Measurements from ENCODE around the gene CLSTN2. TPM values are rescaled to one million over a fixed set of nuclear protein-coding genes. Genes with fewer than 3 reads are reported as not detected.

CLSTN2 gene
- total and polyA plus RNA-seq, 2 of the 13 experiments (the other 11 are each of a cell fraction or from before 2014, with no cell fraction given), result not detected

DNA sequence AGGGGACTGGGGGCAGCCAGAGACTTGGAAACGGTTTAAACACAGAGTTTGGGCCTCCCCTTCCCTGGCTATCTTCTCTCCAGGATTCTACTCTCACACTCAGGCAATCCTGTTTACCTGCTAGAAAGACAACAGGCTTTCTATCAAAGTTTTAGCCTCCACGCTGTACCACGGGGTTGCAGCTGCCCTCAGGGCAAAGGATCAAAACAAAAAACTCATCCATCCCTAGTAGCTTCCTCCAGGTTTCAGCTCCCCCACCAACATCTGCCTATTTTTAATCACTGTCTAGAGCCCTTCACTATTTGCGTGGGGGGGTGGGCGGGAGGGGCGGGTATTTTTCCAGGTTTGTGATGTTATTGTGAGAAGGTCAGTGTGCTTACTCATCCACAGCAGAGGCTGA, 456.1 kb downstream of the CLSTN2 start:
- DNase-seq (ENCODE audit: low spot score), result no peak
- Histone ChIP-seq H3K9ac (ENCODE audit: insufficient read depth, low read depth, low read length) (no peak overlapping the region), H3K27ac (ENCODE audit: extremely low read length, insufficient read depth, low read length) (no peak overlapping the region), H4K20me1 (ENCODE audit: insufficient read depth, low read length) (no peaks in the 10 kb centered on the region), H3K4me2 (ENCODE audit: low read depth, low read length) (no peak overlapping the region), H3K36me3 (replicated peaks in 1 of 2; ENCODE audit: control insufficient read depth in 1 of 2, insufficient read depth in 2 of 2, low read length in 2 of 2) (no peaks in the 10 kb centered on the region), H3K27me3 (ENCODE audit: control insufficient read depth in 1 of 2, insufficient read depth in 2 of 2, low read length in 2 of 2) (no peaks in the 10 kb centered on the region), H2AFZ (ENCODE audit: low read length) (no peak overlapping the region), H3K4me3 (replicated peaks in 1 of 3; ENCODE audit: insufficient read depth in 1 of 3, low read depth in 2 of 3, low read length in 3 of 3) (no peak overlapping the region), H3K79me2 (ENCODE audit: insufficient read depth, low read length) (no peaks in the 10 kb centered on the region), H3K9me3 (ENCODE audit: low read length) (no peaks in the 10 kb centered on the region), H3K4me1 (ENCODE audit: insufficient read depth, low read length) (peaks cover 9% of the 10 kb centered on the region; the same call in 1 of the 2 replicates)
- FAIRE-seq, result no peak
- intact Hi-C loops (cut with micrococcal nuclease; ENCODE audit: unreplicated experiment) (no loop called here), in situ Hi-C loops (cut with HindIII; ENCODE audit: extremely low pct_ligation_motif_present, low pct_unique_long_range_greater_than_20kb) (no loop called here)
- ATAC-seq, result no peak
- 37% methylated on average over 6 of the region's 6 CpGs for WGBS (ENCODE audit: low lambda C conversion rate)
- ChIA-PET CTCF (ENCODE audit: low intra/inter-chr PET ratio, low total read pairs) (no interaction called here), POLR2A (no interaction called here)
- BruUV-seq (replicated peaks), result no TSS peak
- TF ChIP-seq PLRG1 (conservative IDR thresholded peaks at IDR 0.05), result no peak
- TF ChIP-seq FOXC1 (CRISPR knock-in tag; IDR thresholded peaks at IDR 0.05; ENCODE audit: borderline replicate concordance), result no peak
- no peak for TF ChIP-seq ZIK1 (CRISPR knock-in tag; IDR thresholded peaks at IDR 0.05; ENCODE audit: borderline replicate concordance, low read depth)
- no peak for TF ChIP-seq ZNF383 (CRISPR knock-in tag; IDR thresholded peaks at IDR 0.05; ENCODE audit: borderline replicate concordance)
- no peak for TF ChIP-seq ZNF629 (CRISPR knock-in tag; conservative IDR thresholded peaks at IDR 0.05)
- TF ChIP-seq ATM (IDR thresholded peaks at IDR 0.05; ENCODE audit: borderline replicate concordance), result no peak
- no peak for TF ChIP-seq ATF7-NPFF (CRISPR knock-in tag; IDR thresholded peaks at IDR 0.05; ENCODE audit: low read depth)
- TF ChIP-seq ZNF513 (CRISPR knock-in tag; conservative IDR thresholded peaks at IDR 0.05), result no peak
- TF ChIP-seq SOX13 (IDR thresholded peaks at IDR 0.05), result no peak
- no peak for TF ChIP-seq SOX13 (CRISPR knock-in tag; conservative IDR thresholded peaks at IDR 0.05 in 1 of 2, IDR thresholded peaks at IDR 0.05 in 1 of 2)
- no peak for TF ChIP-seq MED1 (CRISPR knock-in tag; IDR thresholded peaks at IDR 0.05)
- TF ChIP-seq ZFP41 (CRISPR knock-in tag; IDR thresholded peaks at IDR 0.05; ENCODE audit: borderline replicate concordance), result no peak
- no peak for TF ChIP-seq HBP1 (CRISPR knock-in tag; IDR thresholded peaks at IDR 0.05; ENCODE audit: low read depth)
- TF ChIP-seq TCF7L2 (IDR thresholded peaks at IDR 0.05; ENCODE audit: low read depth, low read length), result no peak
- no peak for TF ChIP-seq KDM2A (CRISPR knock-in tag; IDR thresholded peaks at IDR 0.05; ENCODE audit: borderline replicate concordance, low read depth)
- TF ChIP-seq ZXDC (CRISPR knock-in tag; IDR thresholded peaks at IDR 0.05), result no peak
